GM12891 (cell line): ENCODE measurements around the gene DZIP1.

Source experiments
- POLR2A ChIP-seq: IDR thresholded peaks from 2 replicates; pipeline ENCODE4 v1.6.1; 2011; ENCODE audit warnings: low read depth, low read length, control low read depth
- POLR2AphosphoS5 ChIP-seq: IDR thresholded peaks from 2 replicates; pipeline ENCODE4 v1.6.1; 2011; ENCODE audit warnings: low read depth, low read length, control low read depth
- SPI1 ChIP-seq: IDR thresholded peaks from 2 replicates; pipeline ENCODE4 v1.6.1; 2011; ENCODE audit warnings: low read depth, low read length, control low read depth

DNA sequence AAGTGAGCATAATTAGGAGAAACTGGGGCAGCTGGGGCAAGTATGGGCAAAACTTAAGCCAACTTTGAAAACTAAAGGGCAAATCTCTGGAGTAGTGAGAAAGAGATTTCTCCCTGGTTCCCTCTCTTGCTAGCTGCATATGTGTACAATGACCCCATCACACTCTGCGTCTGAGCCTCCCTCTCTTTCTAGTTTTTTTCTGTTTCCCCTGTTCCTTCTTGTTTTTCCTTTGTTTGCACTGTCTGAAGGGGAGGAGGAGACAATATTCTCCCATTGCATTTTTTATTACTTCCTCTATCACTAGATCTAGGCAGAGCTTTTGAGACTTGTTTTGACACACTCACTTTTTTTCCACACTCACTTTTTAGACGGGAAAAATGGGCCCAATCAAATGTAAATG, 103.2 kb downstream of the DZIP1 start:
- no peak for TF ChIP-seq POLR2AphosphoS5
- no peak for TF ChIP-seq POLR2A
- no peak for TF ChIP-seq SPI1
